Mesothelial cell of epicardium (in vitro differentiated cells): Measurements from ENCODE around the gene ATP6V1G2. TPM values are rescaled to one million over a fixed set of nuclear protein-coding genes. Genes with fewer than 3 reads are reported as not detected.

Experiments
- DNase-seq, 2 experiments: peaks; one replicate each; pipeline ENCODE4 v3.0.0; 2021; ENCODE audit warnings: low spot score in 2 of 2; ENCODE audit not compliant: unreplicated experiment in 2 of 2
- H3K27ac Mint-ChIP-seq: 2 replicates; pipeline ENCODE4 v1.8.0; 2021; ENCODE audit warnings: mixed read lengths
- H3K27me3 Mint-ChIP-seq: 2 replicates; pipeline ENCODE4 v1.8.0; 2021; ENCODE audit warnings: low read depth, mixed read lengths
- H3K36me3 Mint-ChIP-seq: 2 replicates; pipeline ENCODE4 v1.8.0; 2021; ENCODE audit warnings: mixed read lengths
- H3K4me1 Mint-ChIP-seq: 2 replicates; pipeline ENCODE4 v1.8.0; 2021; ENCODE audit warnings: mixed read lengths
- H3K4me3 Mint-ChIP-seq: 2 replicates; pipeline ENCODE4 v1.8.0; 2021; ENCODE audit warnings: mild to moderate bottlenecking, moderate library complexity, mixed read lengths
- H3K9me3 Mint-ChIP-seq: 2 replicates; pipeline ENCODE4 v1.8.0; 2021; ENCODE audit warnings: mixed read lengths
- total RNA-seq: library from RNA; stranded (reverse); gene quantifications from 3 replicates; pipeline ENCODE4 v1.2.1, GENCODE V29; 2021
- TF ChIP-seq, protein P1 (sequence below): fragments of 200-600 bp; sonication (generic); IDR thresholded peaks from one replicate; pipeline ENCODE4 v1.5.0; 2021; ENCODE audit warnings: antibody characterized with exemption; ENCODE audit not compliant: unreplicated experiment

The ATP6V1G2 gene
- total RNA-seq, 1 donor from 2014 or later, result 2.5 TPM

GRCh38 chr6:31573239-31574105, 27.1 kb upstream of the ATP6V1G2 start:
- H3K4me3 Mint-ChIP-seq, result no peak overlapping the region
- no peak for DNase-seq
- no peaks in the 10 kb centered on the region for H3K36me3 Mint-ChIP-seq
- peaks cover 4% of the 10 kb centered on the region for H3K27me3 Mint-ChIP-seq
- H3K27ac Mint-ChIP-seq, result no peak overlapping the region
- peaks cover 5% of the 10 kb centered on the region for H3K4me1 Mint-ChIP-seq
- H3K9me3 Mint-ChIP-seq, result no peaks in the 10 kb centered on the region
- TF ChIP-seq, protein P1, sequence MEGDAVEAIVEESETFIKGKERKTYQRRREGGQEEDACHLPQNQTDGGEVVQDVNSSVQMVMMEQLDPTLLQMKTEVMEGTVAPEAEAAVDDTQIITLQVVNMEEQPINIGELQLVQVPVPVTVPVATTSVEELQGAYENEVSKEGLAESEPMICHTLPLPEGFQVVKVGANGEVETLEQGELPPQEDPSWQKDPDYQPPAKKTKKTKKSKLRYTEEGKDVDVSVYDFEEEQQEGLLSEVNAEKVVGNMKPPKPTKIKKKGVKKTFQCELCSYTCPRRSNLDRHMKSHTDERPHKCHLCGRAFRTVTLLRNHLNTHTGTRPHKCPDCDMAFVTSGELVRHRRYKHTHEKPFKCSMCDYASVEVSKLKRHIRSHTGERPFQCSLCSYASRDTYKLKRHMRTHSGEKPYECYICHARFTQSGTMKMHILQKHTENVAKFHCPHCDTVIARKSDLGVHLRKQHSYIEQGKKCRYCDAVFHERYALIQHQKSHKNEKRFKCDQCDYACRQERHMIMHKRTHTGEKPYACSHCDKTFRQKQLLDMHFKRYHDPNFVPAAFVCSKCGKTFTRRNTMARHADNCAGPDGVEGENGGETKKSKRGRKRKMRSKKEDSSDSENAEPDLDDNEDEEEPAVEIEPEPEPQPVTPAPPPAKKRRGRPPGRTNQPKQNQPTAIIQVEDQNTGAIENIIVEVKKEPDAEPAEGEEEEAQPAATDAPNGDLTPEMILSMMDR, result no peak

DNA sequence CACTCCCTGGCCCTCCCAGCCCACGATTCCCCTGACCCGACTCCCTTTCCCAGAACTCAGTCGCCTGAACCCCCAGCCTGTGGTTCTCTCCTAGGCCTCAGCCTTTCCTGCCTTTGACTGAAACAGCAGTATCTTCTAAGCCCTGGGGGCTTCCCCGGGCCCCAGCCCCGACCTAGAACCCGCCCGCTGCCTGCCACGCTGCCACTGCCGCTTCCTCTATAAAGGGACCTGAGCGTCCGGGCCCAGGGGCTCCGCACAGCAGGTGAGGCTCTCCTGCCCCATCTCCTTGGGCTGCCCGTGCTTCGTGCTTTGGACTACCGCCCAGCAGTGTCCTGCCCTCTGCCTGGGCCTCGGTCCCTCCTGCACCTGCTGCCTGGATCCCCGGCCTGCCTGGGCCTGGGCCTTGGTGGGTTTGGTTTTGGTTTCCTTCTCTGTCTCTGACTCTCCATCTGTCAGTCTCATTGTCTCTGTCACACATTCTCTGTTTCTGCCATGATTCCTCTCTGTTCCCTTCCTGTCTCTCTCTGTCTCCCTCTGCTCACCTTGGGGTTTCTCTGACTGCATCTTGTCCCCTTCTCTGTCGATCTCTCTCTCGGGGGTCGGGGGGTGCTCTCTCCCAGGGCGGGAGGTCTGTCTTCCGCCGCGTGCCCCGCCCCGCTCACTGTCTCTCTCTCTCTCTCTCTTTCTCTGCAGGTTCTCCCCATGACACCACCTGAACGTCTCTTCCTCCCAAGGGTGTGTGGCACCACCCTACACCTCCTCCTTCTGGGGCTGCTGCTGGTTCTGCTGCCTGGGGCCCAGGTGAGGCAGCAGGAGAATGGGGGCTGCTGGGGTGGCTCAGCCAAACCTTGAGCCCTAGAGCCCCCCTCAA, 25.9 kb upstream of the ATP6V1G2 start, which contains the start of gene LTA:
TSS of gene LTA (plus strand) at position 249 of the 871 bp plus-strand sequence. CDS start at position 703, 454 bp downstream.
- no peak within 1 kb of the TSS for H3K27ac Mint-ChIP-seq
- no peak for DNase-seq
- no peaks in the 10 kb centered on the region for H3K36me3 Mint-ChIP-seq
- peaks cover 7% of the 10 kb centered on the region for H3K27me3 Mint-ChIP-seq
- no peak within 1 kb of the TSS for H3K4me3 Mint-ChIP-seq
- H3K9me3 Mint-ChIP-seq, result no peaks in the 10 kb centered on the region
- H3K4me1 Mint-ChIP-seq, result peaks cover 5% of the 10 kb centered on the region
- TF ChIP-seq, protein P1, result no peak

GRCh38 chr6:31569861-31570536, 23.6 kb upstream of the ATP6V1G2 start:
- TF ChIP-seq, protein P1, result no peak
- no peaks in the 10 kb centered on the region for H3K9me3 Mint-ChIP-seq
- H3K27ac Mint-ChIP-seq, result no peak overlapping the region
- H3K27me3 Mint-ChIP-seq, result peaks cover 7% of the 10 kb centered on the region
- no peak overlapping the region for H3K4me3 Mint-ChIP-seq
- H3K36me3 Mint-ChIP-seq, result no peaks in the 10 kb centered on the region
- H3K4me1 Mint-ChIP-seq, result no peaks in the 10 kb centered on the region
- no peak for DNase-seq

- peaks cover 7% of the 10 kb centered on the region for H3K27me3 Mint-ChIP-seq
These were observed 22.1 kb upstream of the ATP6V1G2 start for GRCh38 chr6:31568537-31568961.

More at GRCh38 chr6:31568537-31568961, 22.1 kb upstream of the ATP6V1G2 start:
- TF ChIP-seq, protein P1, result no peak
- H3K4me3 Mint-ChIP-seq, result no peak overlapping the region
- DNase-seq, result no peak
- H3K9me3 Mint-ChIP-seq, result no peaks in the 10 kb centered on the region
- H3K36me3 Mint-ChIP-seq, result no peaks in the 10 kb centered on the region
- H3K27ac Mint-ChIP-seq, result no peak overlapping the region
- H3K4me1 Mint-ChIP-seq, result no peaks in the 10 kb centered on the region
